ENCODE data around the gene TECPR1. TPM values are rescaled to one million over a fixed set of nuclear protein-coding genes. Genes with fewer than 3 reads are reported as not detected.

TECPR1 gene
- total RNA-seq, 1 experiment from 2014 or later, result 11.5 TPM

DNA sequence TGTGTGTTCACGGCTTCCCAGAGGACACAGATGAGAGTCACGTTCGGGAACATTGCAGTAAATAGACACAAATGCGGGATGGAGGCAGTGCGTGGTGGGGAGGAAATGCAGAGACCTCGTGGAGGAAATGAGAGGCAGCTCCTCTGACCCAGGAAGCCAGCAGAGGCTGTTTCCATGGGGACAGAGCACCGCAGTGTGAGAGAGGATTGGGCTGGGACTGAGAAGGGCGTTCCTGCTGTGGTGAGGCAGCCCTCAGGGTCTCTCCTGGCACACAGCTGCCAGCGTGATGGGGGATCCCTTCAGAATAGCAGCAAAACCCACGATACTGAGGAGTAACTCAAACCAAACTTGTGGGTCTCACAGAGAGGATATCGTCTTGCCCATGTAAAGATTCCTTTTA, 62.5 kb downstream of the TECPR1 start:
- no peak overlapping the region for H3K4me3 ChIP-seq (ENCODE audit: low read length)
- H3K27ac ChIP-seq (ENCODE audit: low read length), result no peak overlapping the region
- ChIA-PET POLR2A (ENCODE audit: unreplicated experiment) (no interaction called here), CTCF (no interaction called here)
- intact Hi-C loops (cut with micrococcal nuclease), result no loop called here
- no peak overlapping the region for H3K4me2 ChIP-seq (ENCODE audit: low read length)
- H2AFZ ChIP-seq (ENCODE audit: low read length), result no peak overlapping the region
- H3K36me3 ChIP-seq (ENCODE audit: low read depth, low read length), result 0 out of 2 replicates have a peak, but pooled peaks cover 7% of the 10 kb centered on the region
- no peaks in the 10 kb centered on the region for H3K27me3 ChIP-seq (ENCODE audit: low read length)
- H3K9me3 ChIP-seq (ENCODE audit: low read length), result no peaks in the 10 kb centered on the region
- H3K9me2 ChIP-seq (replicated peaks; ENCODE audit: low read length), result no peaks in the 10 kb centered on the region
- no peaks in the 10 kb centered on the region for H3K79me2 ChIP-seq (ENCODE audit: low read length)
- TF ChIP-seq EZH2phosphoT487 (IDR thresholded peaks at IDR 0.05; ENCODE audit: borderline replicate concordance, low read length) (no peak), EZH2 (IDR thresholded peaks at IDR 0.05; ENCODE audit: low read length, unreplicated experiment) (no peak), CTCF (conservative IDR thresholded peaks at IDR 0.05; ENCODE audit: low read depth, low read length) (no peak)
- peaks cover 8% of the 10 kb centered on the region for H3K4me1 ChIP-seq (ENCODE audit: insufficient read depth, low read length)
- no peaks in the 10 kb centered on the region for H4K20me1 ChIP-seq (ENCODE audit: low read length)
- DNase-seq (no peak), ATAC-seq (no peak)
- BruUV-seq (replicated peaks), result no TSS peak
- H3F3A ChIP-seq (ENCODE audit: low read length, unreplicated experiment), result no peaks in the 10 kb centered on the region
- no peak overlapping the region for H3K9ac ChIP-seq (ENCODE audit: low read length)

- no peaks in the 10 kb centered on the region for H3K27me3 ChIP-seq (ENCODE audit: low read length)
- no peaks in the 10 kb centered on the region for H4K20me1 ChIP-seq (ENCODE audit: low read length)
- CTCF ChIA-PET, result interaction anchor here (0.7 kb wide), 1 partner anchor 166 kb away, joined by 3 read pairs; no protein-coding TSS in a partner anchor
- no TSS peak for BruUV-seq (replicated peaks)
- H3K79me2 ChIP-seq (ENCODE audit: low read length), result no peaks in the 10 kb centered on the region
- H3K27ac ChIP-seq (ENCODE audit: low read length), result peak overlapping the region; percentile 21; the same call in 1 of the 2 replicates
- H3K4me2 ChIP-seq (ENCODE audit: low read length), result no peak overlapping the region
- H3F3A ChIP-seq (ENCODE audit: low read length, unreplicated experiment), result no peaks in the 10 kb centered on the region
- H3K4me3 ChIP-seq (ENCODE audit: low read length), result no peak overlapping the region
- H3K9me2 ChIP-seq (replicated peaks; ENCODE audit: low read length), result no peaks in the 10 kb centered on the region
- TF ChIP-seq EZH2 (IDR thresholded peaks at IDR 0.05; ENCODE audit: low read length, unreplicated experiment), result no peak
- TF ChIP-seq EZH2phosphoT487 (IDR thresholded peaks at IDR 0.05; ENCODE audit: borderline replicate concordance, low read length), result no peak
- TF ChIP-seq CTCF (conservative IDR thresholded peaks at IDR 0.05; ENCODE audit: low read depth, low read length), result no peak
- no peaks in the 10 kb centered on the region for H3K9me3 ChIP-seq (ENCODE audit: low read length)
- H3K9ac ChIP-seq (ENCODE audit: low read length), result no peak overlapping the region
- H3K4me1 ChIP-seq (ENCODE audit: insufficient read depth, low read length), result peaks cover 8% of the 10 kb centered on the region
- H3K36me3 ChIP-seq (ENCODE audit: low read depth, low read length), result 0 out of 2 replicates have a peak, but pooled peaks cover 5% of the 10 kb centered on the region
- POLR2A ChIA-PET (ENCODE audit: unreplicated experiment), result no interaction called here
- ATAC-seq, result peak; percentile 68
- no peak for DNase-seq
- intact Hi-C loops (cut with micrococcal nuclease), result no loop called here
- no peak overlapping the region for H2AFZ ChIP-seq (ENCODE audit: low read length)
Observed at GRCh38 chr7:98187138-98187502, 64.9 kb downstream of the TECPR1 start.

- peak; percentile 94 for ATAC-seq
- CTCF ChIA-PET, result no interaction called here
- no peaks in the 10 kb centered on the region for H3K9me3 ChIP-seq (ENCODE audit: low read length)
- BruUV-seq (replicated peaks), result no TSS peak
- TF ChIP-seq CTCF (conservative IDR thresholded peaks at IDR 0.05; ENCODE audit: low read depth, low read length) (no peak), EZH2 (IDR thresholded peaks at IDR 0.05; ENCODE audit: low read length, unreplicated experiment) (no peak), EZH2phosphoT487 (IDR thresholded peaks at IDR 0.05; ENCODE audit: borderline replicate concordance, low read length) (no peak)
- peaks cover 8% of the 10 kb centered on the region for H3K4me1 ChIP-seq (ENCODE audit: insufficient read depth, low read length)
- H3K9me2 ChIP-seq (replicated peaks; ENCODE audit: low read length), result no peaks in the 10 kb centered on the region
- no peak overlapping the region for H2AFZ ChIP-seq (ENCODE audit: low read length)
- peak overlapping the region; percentile 21 for H3K27ac ChIP-seq (ENCODE audit: low read length)
- peak; percentile 38 for DNase-seq
- POLR2A ChIA-PET (ENCODE audit: unreplicated experiment), result no interaction called here
- no peak overlapping the region for H3K9ac ChIP-seq (ENCODE audit: low read length)
- intact Hi-C loops (cut with micrococcal nuclease), result no loop called here
- no peak overlapping the region for H3K4me3 ChIP-seq (ENCODE audit: low read length)
- no peaks in the 10 kb centered on the region for H3K79me2 ChIP-seq (ENCODE audit: low read length)
- H3F3A ChIP-seq (ENCODE audit: low read length, unreplicated experiment), result no peaks in the 10 kb centered on the region
- no peaks in the 10 kb centered on the region for H4K20me1 ChIP-seq (ENCODE audit: low read length)
- H3K36me3 ChIP-seq (ENCODE audit: low read depth, low read length), result 0 out of 2 replicates have a peak, but pooled peaks cover 4% of the 10 kb centered on the region
- H3K4me2 ChIP-seq (ENCODE audit: low read length), result no peak overlapping the region
- no peaks in the 10 kb centered on the region for H3K27me3 ChIP-seq (ENCODE audit: low read length)
Observed at GRCh38 chr7:98186452-98187137, 65.4 kb downstream of the TECPR1 start.

Measured in PC-3 (cell line).